Neutrophil (primary cell): ENCODE data around the gene CCDC192.

Experiments used
- H3K27ac ChIP-seq: fragments of 200-600 bp; sonication (generic); 2 replicates; pipeline ENCODE4 v1.5.1; 2016; ENCODE audit warnings: mild to moderate bottlenecking, moderate library complexity
- H3K27me3 ChIP-seq: fragments of 200-600 bp; sonication (generic); 2 replicates; pipeline ENCODE4 v1.6.0; 2016; ENCODE audit warnings: mild to moderate bottlenecking
- H3K36me3 ChIP-seq: fragments of 200-600 bp; sonication (generic); 2 replicates; pipeline ENCODE4 v1.5.1; 2017
- H3K4me1 ChIP-seq, 2 experiments: fragments of 200-600 bp in 1 of 2; sonication (generic) in 1 of 2; 1 replicate in 1 of 2; 2 replicates in 1 of 2; pipeline versions ENCODE4 v1.5.1 to v1.6.1; 2013 to 2016; ENCODE audit warnings: low read depth in 1 of 2, low read length in 1 of 2, mild to moderate bottlenecking in 1 of 2, moderate library complexity in 1 of 2; ENCODE audit not compliant: control insufficient read depth in 1 of 2, insufficient read depth in 1 of 2
- H3K4me3 ChIP-seq, 2 experiments: fragments of 200-600 bp in 1 of 2; sonication (generic) in 1 of 2; 1 replicate in 1 of 2; 2 replicates in 1 of 2; pipeline ENCODE4 v1.5.1; 2013 to 2016; ENCODE audit warnings: low read depth in 1 of 2, low read length in 1 of 2, mild to moderate bottlenecking in 1 of 2, moderate library complexity in 1 of 2
- H3K9me3 ChIP-seq: fragments of 200-600 bp; sonication (generic); 2 replicates; pipeline ENCODE4 v1.5.1; 2016
- CTCF ChIP-seq: fragments of 200-600 bp; sonication (generic); IDR thresholded peaks from 2 replicates; pipeline ENCODE4 v1.5.1; 2016; ENCODE audit warnings: antibody characterized with exemption

The CCDC192 gene

GRCh38 chr5:127925916-127926315 is 222.7 kb downstream of the CCDC192 start:
- no peaks in the 10 kb centered on the region for H3K4me1 ChIP-seq
- no peaks in the 10 kb centered on the region for H3K36me3 ChIP-seq
- no peaks in the 10 kb centered on the region for H3K27me3 ChIP-seq
- no peak for TF ChIP-seq CTCF
- no peaks in the 10 kb centered on the region for H3K9me3 ChIP-seq
- no peak overlapping the region for H3K27ac ChIP-seq
- no peak overlapping the region for H3K4me3 ChIP-seq

DNA sequence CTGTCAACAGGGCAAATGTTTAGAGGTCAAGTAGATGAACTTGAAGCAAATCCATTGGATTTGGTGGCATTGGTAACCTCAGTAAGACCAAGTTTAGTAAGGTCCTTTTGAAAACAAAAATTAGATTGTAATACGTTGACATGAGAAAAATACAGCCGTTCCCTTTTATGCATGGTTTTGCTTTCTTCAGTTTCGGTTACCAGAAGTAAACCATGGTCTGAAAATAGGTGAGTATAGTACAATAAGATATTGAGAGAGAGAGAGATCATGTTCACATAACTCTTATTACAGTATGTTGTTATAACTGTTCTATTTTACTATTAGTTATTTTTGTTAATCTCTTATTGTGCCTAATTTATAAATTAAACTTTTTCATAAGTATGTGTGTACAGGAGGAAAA is 223.8 kb downstream of the CCDC192 start:
- H3K36me3 ChIP-seq = no peaks in the 10 kb centered on the region
- H3K4me1 ChIP-seq = no peaks in the 10 kb centered on the region
- no peak overlapping the region for H3K27ac ChIP-seq
- no peak for TF ChIP-seq CTCF
- no peak overlapping the region for H3K4me3 ChIP-seq
- no peaks in the 10 kb centered on the region for H3K9me3 ChIP-seq
- no peaks in the 10 kb centered on the region for H3K27me3 ChIP-seq

DNA sequence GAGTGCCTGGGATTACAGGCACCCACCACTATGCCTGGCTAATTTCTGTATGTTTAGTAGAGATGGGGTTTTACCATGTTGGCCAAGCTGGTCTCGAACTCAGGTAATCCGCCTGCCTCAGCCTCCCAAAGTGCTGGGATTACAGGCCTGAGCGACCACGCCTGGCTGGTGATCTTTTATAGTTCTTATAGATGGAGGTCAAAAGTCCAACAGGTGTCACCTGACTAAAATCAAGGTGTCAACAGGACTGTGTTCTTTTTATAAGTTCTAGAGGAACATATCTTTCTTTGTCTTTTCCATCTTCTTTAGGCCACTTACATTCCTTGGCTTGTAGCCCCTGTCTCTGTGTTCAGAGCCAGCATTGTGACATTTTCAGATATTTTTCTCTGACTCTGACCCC is 224.9 kb downstream of the CCDC192 start:
- H3K27me3 ChIP-seq = no peaks in the 10 kb centered on the region
- no peak overlapping the region for H3K27ac ChIP-seq
- no peaks in the 10 kb centered on the region for H3K4me1 ChIP-seq
- no peaks in the 10 kb centered on the region for H3K36me3 ChIP-seq
- no peak for TF ChIP-seq CTCF
- H3K4me3 ChIP-seq = no peak overlapping the region
- H3K9me3 ChIP-seq = no peaks in the 10 kb centered on the region

DNA sequence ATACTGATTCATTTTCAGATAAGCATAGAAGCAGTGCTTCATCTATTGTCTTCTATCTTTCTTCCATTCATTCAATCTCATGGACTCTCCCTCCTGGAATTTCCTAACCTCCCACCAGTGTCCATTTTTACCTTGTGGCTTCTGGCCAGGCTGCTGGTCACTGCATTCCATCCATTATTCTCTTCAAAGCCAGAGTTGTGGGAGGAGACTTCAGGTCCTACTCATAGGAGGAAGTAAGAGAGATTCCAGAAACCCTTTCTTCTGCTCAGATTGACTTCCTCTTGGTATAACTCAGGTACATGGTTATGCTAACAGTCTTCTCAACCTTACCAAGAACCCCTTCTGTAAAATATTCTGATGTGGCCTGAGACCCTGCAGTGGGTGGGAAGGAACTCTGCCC is 227.1 kb downstream of the CCDC192 start:
- no peak overlapping the region for H3K4me3 ChIP-seq
- no peaks in the 10 kb centered on the region for H3K27me3 ChIP-seq
- no peaks in the 10 kb centered on the region for H3K36me3 ChIP-seq
- H3K9me3 ChIP-seq = no peaks in the 10 kb centered on the region
- no peak for TF ChIP-seq CTCF
- H3K4me1 ChIP-seq = no peaks in the 10 kb centered on the region
- H3K27ac ChIP-seq = no peak overlapping the region

DNA sequence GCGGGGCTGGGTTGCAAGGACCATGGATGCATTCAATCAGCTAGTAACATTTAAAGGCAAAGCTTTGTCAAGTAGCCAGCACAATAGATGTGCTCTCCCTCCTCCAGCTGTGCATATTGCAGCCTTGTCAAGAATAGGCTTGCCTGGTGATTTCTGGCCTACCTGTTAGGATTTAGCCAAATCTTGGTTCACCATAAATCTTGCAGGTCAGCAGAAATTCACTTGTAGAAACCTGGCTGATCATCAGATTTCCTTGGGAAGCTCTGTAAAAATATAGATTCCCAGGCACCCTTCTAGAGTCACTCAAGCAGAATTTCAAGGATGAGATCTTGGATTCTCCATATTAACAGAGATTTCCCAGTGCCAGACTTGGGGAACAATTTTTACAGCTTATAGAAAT is 228.2 kb downstream of the CCDC192 start:
- Histone ChIP-seq H3K27ac (no peak overlapping the region), H3K4me3 (no peak overlapping the region), H3K27me3 (no peaks in the 10 kb centered on the region), H3K36me3 (no peaks in the 10 kb centered on the region), H3K9me3 (no peaks in the 10 kb centered on the region), H3K4me1 (no peaks in the 10 kb centered on the region)
- TF ChIP-seq CTCF = no peak

DNA sequence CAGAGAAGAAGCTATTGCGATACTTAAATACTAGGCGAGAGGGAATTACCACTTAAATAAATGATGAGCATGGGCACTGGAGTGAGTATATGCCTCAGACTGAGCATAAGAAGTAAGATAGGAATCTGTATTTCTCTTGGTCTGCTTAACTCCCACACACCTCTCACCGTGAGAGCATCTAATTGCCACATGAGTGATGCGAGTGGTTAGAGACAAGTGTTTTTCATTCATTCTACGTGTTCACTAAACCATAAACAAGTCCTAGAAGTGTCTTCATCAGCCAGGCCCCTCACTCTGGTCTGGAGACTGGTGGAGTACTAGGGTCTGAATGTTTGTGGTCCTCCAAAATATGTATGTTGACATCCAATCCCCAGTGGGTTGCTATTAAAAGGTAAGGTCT is 230.2 kb downstream of the CCDC192 start:
- no peak for TF ChIP-seq CTCF
- H3K4me1 ChIP-seq = no peaks in the 10 kb centered on the region
- H3K36me3 ChIP-seq = no peaks in the 10 kb centered on the region
- no peaks in the 10 kb centered on the region for H3K9me3 ChIP-seq
- no peaks in the 10 kb centered on the region for H3K27me3 ChIP-seq
- no peak overlapping the region for H3K4me3 ChIP-seq
- H3K27ac ChIP-seq = no peak overlapping the region
